HepG2 (cell line): ENCODE results near the gene C1S. TPM values are rescaled to one million over a fixed set of nuclear protein-coding genes. Genes with fewer than 3 reads are reported as not detected.
A peak's percentile ranks its signal among the peaks of the same experiment; 100 is the strongest.

Source experiments
- AKAP8 ChIP-seq: sonication (generic); formaldehyde crosslinking; IDR thresholded peaks from 2 replicates; pipeline ENCODE4 v1.5.1; 2020; ENCODE audit warnings: mild to moderate bottlenecking, missing genetic modification reagents
- ETS1 ChIP-seq: sonication (generic); formaldehyde crosslinking; IDR thresholded peaks from 2 replicates; pipeline ENCODE4 v1.4.0; 2020; ENCODE audit warnings: missing genetic modification reagents
- FOXA3 ChIP-seq: IDR thresholded peaks from 2 replicates; pipeline ENCODE4 v1.6.1; 2016; ENCODE audit warnings: missing genetic modification reagents, missing compliant biosample characterization
- KDM6A ChIP-seq: IDR thresholded peaks from 2 replicates; pipeline ENCODE4 v1.6.1; 2016; ENCODE audit warnings: low read depth
- NR2F1 ChIP-seq, 2 experiments: fragments of 450-650 bp in 1 of 2; formaldehyde crosslinking in 1 of 2; IDR thresholded peaks; 2 replicates each; pipeline versions ENCODE4 v1.5.0 to v1.6.1; 2016 to 2020; ENCODE audit warnings: mild to moderate bottlenecking in 1 of 2, missing compliant biosample characterization in 1 of 2, missing genetic modification reagents in 1 of 2, moderate library complexity in 1 of 2
- NR3C1 ChIP-seq: sonication (generic); formaldehyde crosslinking; IDR thresholded peaks from 2 replicates; pipeline ENCODE4 v1.4.0; 2020; ENCODE audit warnings: missing genetic modification reagents
- PAX8 ChIP-seq: sonication (generic); formaldehyde crosslinking; IDR thresholded peaks from 2 replicates; pipeline ENCODE4 v1.8.0; 2022; ENCODE audit warnings: mild to moderate bottlenecking, missing genetic modification reagents, borderline replicate concordance
- PBX2 ChIP-seq: IDR thresholded peaks from 2 replicates; pipeline ENCODE4 v1.6.1; 2016; ENCODE audit warnings: control low read depth
- RBAK ChIP-seq: sonication (generic); formaldehyde crosslinking; IDR thresholded peaks from 2 replicates; pipeline ENCODE4 v1.5.1; 2020; ENCODE audit warnings: mild to moderate bottlenecking, missing genetic modification reagents
- RBFOX2 ChIP-seq: fragments of 200-400 bp; formaldehyde crosslinking; IDR thresholded peaks from 2 replicates; pipeline ENCODE4 v1.6.1; 2017; ENCODE audit warnings: low read depth, mild to moderate bottlenecking, low read length
- YY1 ChIP-seq: IDR thresholded peaks from 2 replicates; pipeline ENCODE4 v1.6.1; 2011; ENCODE audit warnings: low read length, low read depth, moderate library complexity, mild to moderate bottlenecking; ENCODE audit not compliant: insufficient read depth, insufficient replicate concordance
- ZBTB21 ChIP-seq: sonication (generic); formaldehyde crosslinking; IDR thresholded peaks from 2 replicates; pipeline ENCODE4 v1.4.0; 2020; ENCODE audit warnings: missing genetic modification reagents
- ZBTB26 ChIP-seq: IDR thresholded peaks from 2 replicates; pipeline ENCODE4 v1.6.1; 2016; ENCODE audit warnings: missing compliant biosample characterization, missing genetic modification reagents, borderline replicate concordance
- ZBTB7B ChIP-seq: sonication (generic); formaldehyde crosslinking; IDR thresholded peaks from 2 replicates; pipeline ENCODE4 v1.4.0; 2020; ENCODE audit warnings: missing genetic modification reagents
- ZNF263 ChIP-seq: sonication (generic); formaldehyde crosslinking; IDR thresholded peaks from 2 replicates; pipeline ENCODE4 v1.4.0; 2020; ENCODE audit warnings: missing genetic modification reagents
- ZNF557 ChIP-seq: sonication (generic); formaldehyde crosslinking; IDR thresholded peaks from 2 replicates; pipeline ENCODE4 v1.4.0; 2020; ENCODE audit warnings: missing genetic modification reagents
- ZNF746 ChIP-seq: sonication (generic); formaldehyde crosslinking; IDR thresholded peaks from 2 replicates; pipeline ENCODE4 v1.8.0; 2022; ENCODE audit warnings: mild to moderate bottlenecking, missing genetic modification reagents
- polyA plus RNA-seq, 8 experiments: library from polyadenylated mRNA; depleted of rRNA in 3 of 8; stranded (reverse) in 7 of 8; unstranded in 1 of 8; fragments of >200 nt; fragmentation: Illumina TruSeq in 4 of 8; extraction: Trizol in 4 of 8; gene quantifications; 2 replicates each; pipeline versions ENCODE4 v1.2.1 to v1.2.3, GENCODE V29; 2011 to 2016; ENCODE audit warnings: low read depth in 4 of 8, missing spikeins in 1 of 8, mixed read lengths in 1 of 8; ENCODE audit not compliant: insufficient read depth in 1 of 8
- total RNA-seq, 5 experiments: library from RNA; depleted of rRNA; stranded (reverse); fragments of >200 nt; fragmentation: Illumina TruSeq; extraction: Trizol; gene quantifications; 2 replicates each; pipeline ENCODE4 v1.2.3, GENCODE V29; 2016; ENCODE audit warnings: low read depth in 1 of 5
- TF ChIP-seq, protein P1 (sequence below): sonication (generic); formaldehyde crosslinking; IDR thresholded peaks from 2 replicates; pipeline ENCODE4 v1.5.1; 2020; ENCODE audit warnings: missing genetic modification reagents, mild to moderate bottlenecking, borderline replicate concordance
- TF ChIP-seq, protein P2 (sequence below): sonication (generic); formaldehyde crosslinking; IDR thresholded peaks from 2 replicates; pipeline ENCODE4 v1.5.0; 2020; ENCODE audit warnings: missing genetic modification reagents, mild to moderate bottlenecking, borderline replicate concordance
- TF ChIP-seq, protein P3 (sequence below): sonication (generic); formaldehyde crosslinking; IDR thresholded peaks from 2 replicates; pipeline ENCODE4; 2020; ENCODE audit warnings: missing genetic modification reagents, mild to moderate bottlenecking, borderline replicate concordance

C1S gene
- total and polyA plus RNA-seq, 2 of the 13 experiments (the other 11 are each of a cell fraction or from before 2014, with no cell fraction given) = 14.5 to 18.2 TPM

DNA sequence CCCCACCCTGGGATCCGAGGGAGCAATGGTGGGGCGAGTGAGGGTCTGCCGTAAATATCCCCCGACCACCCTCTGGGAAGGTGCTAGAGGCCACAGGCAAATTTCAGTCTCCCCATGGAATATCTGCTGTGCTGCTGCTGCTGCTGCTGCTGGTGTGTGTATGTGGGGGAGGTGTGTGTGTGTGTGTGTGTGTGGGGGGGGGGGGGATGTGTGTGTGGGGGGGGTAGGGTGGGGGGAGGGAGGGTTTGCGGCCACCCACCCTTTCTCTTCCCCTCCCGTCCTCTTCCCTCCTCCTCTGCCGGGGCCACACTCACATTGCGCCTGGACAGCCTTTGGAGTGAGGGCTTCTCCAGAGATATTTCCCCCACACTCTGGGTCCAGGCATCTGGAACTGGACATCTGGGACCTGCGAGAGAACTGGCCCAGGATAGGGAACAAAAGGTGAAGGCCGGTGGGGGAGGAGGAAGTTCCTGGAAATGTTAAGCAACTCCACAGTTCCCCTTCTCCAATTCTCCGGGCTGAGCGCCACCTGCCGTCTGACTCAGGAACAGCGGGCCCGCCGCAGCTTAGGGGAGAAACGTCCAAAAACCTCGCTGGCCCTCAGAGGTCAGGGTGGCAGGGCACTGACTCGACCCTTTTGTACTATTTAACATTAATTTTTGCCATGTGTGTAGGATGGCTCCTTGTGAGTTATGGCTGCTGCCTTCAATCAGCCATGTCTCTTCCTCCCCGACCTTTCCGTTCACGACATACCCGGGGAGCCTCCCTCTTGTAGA, 48.5 kb downstream of the C1S start, which contains the start of gene C1RL (continued):
- TF ChIP-seq PAX8 (CRISPR knock-in tag) = no peak
- no peak for TF ChIP-seq ZNF557 (CRISPR knock-in tag)
- no peak; the same call in 1 of the 2 replicates for TF ChIP-seq ZNF263 (CRISPR knock-in tag)
- TF ChIP-seq ZBTB26 (CRISPR knock-in tag) = peak; percentile 63; the same call in 1 of the 2 replicates
- peak; percentile 53 to 74; a peak in 2 of 4 replicates for TF ChIP-seq NR2F1 (CRISPR knock-in tag; IDR thresholded peaks at IDR 0.05)
- TF ChIP-seq YY1 = peak; percentile 57
- TF ChIP-seq ETS1 (CRISPR knock-in tag) = no peak
- peak; percentile 86 for TF ChIP-seq ZNF746 (CRISPR knock-in tag)
- TF ChIP-seq, protein P1, sequence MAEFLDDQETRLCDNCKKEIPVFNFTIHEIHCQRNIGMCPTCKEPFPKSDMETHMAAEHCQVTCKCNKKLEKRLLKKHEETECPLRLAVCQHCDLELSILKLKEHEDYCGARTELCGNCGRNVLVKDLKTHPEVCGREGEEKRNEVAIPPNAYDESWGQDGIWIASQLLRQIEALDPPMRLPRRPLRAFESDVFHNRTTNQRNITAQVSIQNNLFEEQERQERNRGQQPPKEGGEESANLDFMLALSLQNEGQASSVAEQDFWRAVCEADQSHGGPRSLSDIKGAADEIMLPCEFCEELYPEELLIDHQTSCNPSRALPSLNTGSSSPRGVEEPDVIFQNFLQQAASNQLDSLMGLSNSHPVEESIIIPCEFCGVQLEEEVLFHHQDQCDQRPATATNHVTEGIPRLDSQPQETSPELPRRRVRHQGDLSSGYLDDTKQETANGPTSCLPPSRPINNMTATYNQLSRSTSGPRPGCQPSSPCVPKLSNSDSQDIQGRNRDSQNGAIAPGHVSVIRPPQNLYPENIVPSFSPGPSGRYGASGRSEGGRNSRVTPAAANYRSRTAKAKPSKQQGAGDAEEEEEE (CRISPR knock-in tag) = no peak; the same call in 1 of the 2 replicates
- no peak for TF ChIP-seq FOXA3 (CRISPR knock-in tag)
- no peak for TF ChIP-seq PBX2
- TF ChIP-seq NR3C1 = no peak
- TF ChIP-seq, protein P2, sequence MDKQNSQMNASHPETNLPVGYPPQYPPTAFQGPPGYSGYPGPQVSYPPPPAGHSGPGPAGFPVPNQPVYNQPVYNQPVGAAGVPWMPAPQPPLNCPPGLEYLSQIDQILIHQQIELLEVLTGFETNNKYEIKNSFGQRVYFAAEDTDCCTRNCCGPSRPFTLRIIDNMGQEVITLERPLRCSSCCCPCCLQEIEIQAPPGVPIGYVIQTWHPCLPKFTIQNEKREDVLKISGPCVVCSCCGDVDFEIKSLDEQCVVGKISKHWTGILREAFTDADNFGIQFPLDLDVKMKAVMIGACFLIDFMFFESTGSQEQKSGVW (CRISPR knock-in tag) = no peak
- TF ChIP-seq RBAK (CRISPR knock-in tag) = no peak
- TF ChIP-seq ZBTB7B = no peak
- TF ChIP-seq AKAP8 (CRISPR knock-in tag) = no peak
- TF ChIP-seq, protein P3, sequence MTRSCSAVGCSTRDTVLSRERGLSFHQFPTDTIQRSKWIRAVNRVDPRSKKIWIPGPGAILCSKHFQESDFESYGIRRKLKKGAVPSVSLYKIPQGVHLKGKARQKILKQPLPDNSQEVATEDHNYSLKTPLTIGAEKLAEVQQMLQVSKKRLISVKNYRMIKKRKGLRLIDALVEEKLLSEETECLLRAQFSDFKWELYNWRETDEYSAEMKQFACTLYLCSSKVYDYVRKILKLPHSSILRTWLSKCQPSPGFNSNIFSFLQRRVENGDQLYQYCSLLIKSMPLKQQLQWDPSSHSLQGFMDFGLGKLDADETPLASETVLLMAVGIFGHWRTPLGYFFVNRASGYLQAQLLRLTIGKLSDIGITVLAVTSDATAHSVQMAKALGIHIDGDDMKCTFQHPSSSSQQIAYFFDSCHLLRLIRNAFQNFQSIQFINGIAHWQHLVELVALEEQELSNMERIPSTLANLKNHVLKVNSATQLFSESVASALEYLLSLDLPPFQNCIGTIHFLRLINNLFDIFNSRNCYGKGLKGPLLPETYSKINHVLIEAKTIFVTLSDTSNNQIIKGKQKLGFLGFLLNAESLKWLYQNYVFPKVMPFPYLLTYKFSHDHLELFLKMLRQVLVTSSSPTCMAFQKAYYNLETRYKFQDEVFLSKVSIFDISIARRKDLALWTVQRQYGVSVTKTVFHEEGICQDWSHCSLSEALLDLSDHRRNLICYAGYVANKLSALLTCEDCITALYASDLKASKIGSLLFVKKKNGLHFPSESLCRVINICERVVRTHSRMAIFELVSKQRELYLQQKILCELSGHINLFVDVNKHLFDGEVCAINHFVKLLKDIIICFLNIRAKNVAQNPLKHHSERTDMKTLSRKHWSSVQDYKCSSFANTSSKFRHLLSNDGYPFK (CRISPR knock-in tag) = no peak; the same call in 1 of the 2 replicates
- TF ChIP-seq ZBTB21 (CRISPR knock-in tag) = no peak
- TF ChIP-seq RBFOX2 = no peak
- 0 out of 2 replicates have a peak, but pooled peaks have one; percentile 17 for TF ChIP-seq KDM6A (CRISPR knock-in tag)
